A673 (cell line): ENCODE measurements around the gene ABHD15. TPM values are rescaled to one million over a fixed set of nuclear protein-coding genes. Genes with fewer than 3 reads are reported as not detected.

Source experiments
- BruUV-seq: library from RNA; stranded (reverse); fragments of 400-500 nt; replicated peaks from 2 replicates; lab custom pipeline; 2021; lab: Mats Ljungman, UMichigan
- CTCF ChIA-PET: fragments of 300-600 bp; sonication (Branson Sonifier 250); formaldehyde crosslinking; loops from one replicate; lab custom pipeline; 2022; ENCODE audit warnings: antibody characterized with exemption; lab: Charles Lee
- POLR2A ChIA-PET: fragments of 300-600 bp; sonication (Branson Sonifier 250); formaldehyde crosslinking; loops from one replicate; lab custom pipeline; 2022; ENCODE audit warnings: antibody characterized with exemption; ENCODE audit not compliant: low non-redundant PET; lab: Charles Lee
- DNase-seq: peaks from one replicate; pipeline ENCODE4 v3.0.0-alpha.2; 2015; ENCODE audit warnings: low spot score
- H3K27ac ChIP-seq: fragments of 200-600 bp; sonication (generic); 2 replicates; pipeline ENCODE4 v1.5.1; 2016; ENCODE audit warnings: mixed run types, low read depth, mild to moderate bottlenecking, mixed read lengths, antibody characterized with exemption, low read length; ENCODE audit not compliant: poor library complexity, severe bottlenecking
- H3K27me3 ChIP-seq: fragments of 200-600 bp; sonication (generic); replicated peaks from 2 replicates; pipeline ENCODE4 v1.6.1; 2017; ENCODE audit warnings: mixed run types, low read depth, mild to moderate bottlenecking, mixed read lengths, antibody characterized with exemption, low read length; ENCODE audit not compliant: insufficient read depth, poor library complexity
- H3K36me3 ChIP-seq: fragments of 200-600 bp; sonication (generic); 2 replicates; pipeline ENCODE4 v1.6.1; 2016; ENCODE audit warnings: mixed run types, mild to moderate bottlenecking, mixed read lengths, antibody characterized with exemption, low read length; ENCODE audit not compliant: insufficient read depth, poor library complexity, severe bottlenecking
- H3K4me1 ChIP-seq: fragments of 200-600 bp; sonication (generic); 2 replicates; pipeline ENCODE4 v1.6.1; 2017; ENCODE audit warnings: mixed run types, mild to moderate bottlenecking, mixed read lengths, antibody characterized with exemption, low read length; ENCODE audit not compliant: insufficient read depth, poor library complexity, severe bottlenecking
- H3K4me3 ChIP-seq: fragments of 200-600 bp; sonication (generic); 2 replicates; pipeline ENCODE4 v1.5.1; 2016; ENCODE audit warnings: low read depth, mixed run types, mild to moderate bottlenecking, mixed read lengths, low read length; ENCODE audit not compliant: poor library complexity, severe bottlenecking
- H3K9me3 ChIP-seq: fragments of 200-600 bp; sonication (generic); 2 replicates; pipeline ENCODE4 v1.6.1; 2016; ENCODE audit warnings: mixed run types, low read depth, mild to moderate bottlenecking, mixed read lengths, antibody characterized with exemption, low read length; ENCODE audit not compliant: poor library complexity, severe bottlenecking
- CTCF ChIP-seq: fragments of 300-800, 200-600 bp; sonication (generic); conservative IDR thresholded peaks from 2 replicates; pipeline ENCODE4 v1.5.1; 2017; ENCODE audit warnings: low read depth, mild to moderate bottlenecking, antibody characterized with exemption, low read length, moderate library complexity, mixed read lengths
- EZH2 ChIP-seq: fragments of 200-600 bp; sonication (generic); IDR thresholded peaks from 2 replicates; pipeline ENCODE4 v1.6.1; 2017; ENCODE audit warnings: borderline replicate concordance, low read depth, mild to moderate bottlenecking, mixed read lengths, antibody characterized with exemption, low read length; ENCODE audit not compliant: poor library complexity, severe bottlenecking
- intact Hi-C: fragments of 100-400 bp; cut with micrococcal nuclease; formaldehyde crosslinking; loops from one replicate; pipeline ENCODE4 v1.10.0; 2022; ENCODE audit not compliant: unreplicated experiment
- total RNA-seq: library from RNA; stranded (reverse); gene quantifications from 2 replicates; pipeline ENCODE4 v1.2.3, GENCODE V29; 2021

The ABHD15 gene
- total RNA-seq, 1 experiment from 2014 or later = 5.4 TPM

GRCh38 chr17:29567554-29568330 lies 905 bp upstream of the ABHD15 start:
- TF ChIP-seq EZH2 = no peak
- peak; percentile 40 for TF ChIP-seq CTCF
- Histone ChIP-seq H3K9me3 (no peaks in the 10 kb centered on the region), H3K4me3 (peak overlapping the region; percentile 83), H3K27ac (peak overlapping the region; percentile 75), H3K27me3 (no peaks in the 10 kb centered on the region), H3K4me1 (peaks cover 9% of the 10 kb centered on the region), H3K36me3 (no peaks in the 10 kb centered on the region)
- ChIA-PET POLR2A (interaction anchor here (0.6 to 0.7 kb wide), 2 partner anchors 25 to 223 kb away, joined by 4 to 17 read pairs; partner anchors contain the start of gene ANKRD13B), CTCF (interaction anchor here (0.5 to 1.0 kb wide), 4 partner anchors 198 to 528 kb away, joined by 3 to 7 read pairs (median 4); no protein-coding TSS in a partner anchor)
- intact Hi-C loops = loop anchor here (1.0 to 10.0 kb wide), 3 partner anchors 24 to 197 kb away; partner anchors contain the start of gene CORO6
- peak; percentile 87 for DNase-seq
- BruUV-seq = no TSS peak

GRCh38 chr17:29567304-29567553 lies 392 bp upstream of the ABHD15 start:
- H3K4me3 ChIP-seq = peak overlapping the region; percentile 83
- H3K27me3 ChIP-seq = no peaks in the 10 kb centered on the region
- no peaks in the 10 kb centered on the region for H3K36me3 ChIP-seq
- ChIA-PET POLR2A (no interaction called here), CTCF (interaction anchor here (0.5 to 0.9 kb wide), 4 partner anchors 212 to 529 kb away, joined by 3 to 4 read pairs (median 3); no protein-coding TSS in a partner anchor)
- no peak for DNase-seq
- no TSS peak for BruUV-seq
- H3K27ac ChIP-seq = peak overlapping the region; percentile 75
- H3K4me1 ChIP-seq = peaks cover 7% of the 10 kb centered on the region
- no peaks in the 10 kb centered on the region for H3K9me3 ChIP-seq
- intact Hi-C loops = loop anchor here (10.0 kb wide), 1 partner anchor 58 kb away; the partner anchor contains the start of gene CORO6
- TF ChIP-seq EZH2 (no peak), CTCF (no peak)

- 0 out of 2 replicates have a peak, but pooled peaks have one; percentile 32 for TF ChIP-seq CTCF
- no peak for TF ChIP-seq EZH2
- no TSS peak for BruUV-seq
- no peaks in the 10 kb centered on the region for H3K36me3 ChIP-seq
- POLR2A ChIA-PET = no interaction called here
- DNase-seq = no peak
- H3K27me3 ChIP-seq = no peaks in the 10 kb centered on the region
- H3K4me3 ChIP-seq = peak overlapping the region; percentile 83
- CTCF ChIA-PET = interaction anchor here (1.0 kb wide), 1 partner anchor 196 kb away, joined by 3 read pairs; no protein-coding TSS in a partner anchor
- peaks cover 7% of the 10 kb centered on the region for H3K4me1 ChIP-seq
- H3K9me3 ChIP-seq = no peaks in the 10 kb centered on the region
- no peak overlapping the region for H3K27ac ChIP-seq
- intact Hi-C loops = loop anchor here (10.0 kb wide), 1 partner anchor 59 kb away; the partner anchor contains the start of gene CORO6
Observed at GRCh38 chr17:29565643-29566472, 979 bp downstream of the ABHD15 start.
